OCI-LY3 (cell line): ENCODE data around the gene KRTAP13-2.

Experiments used
- CTCF ChIP-seq: fragments of 200-600, 300-600 bp; sonication (generic); IDR thresholded peaks from 2 replicates; pipeline ENCODE4 v1.5.1; 2014; ENCODE audit warnings: antibody characterized with exemption, low read length, low read depth
- EZH2phosphoT487 ChIP-seq: fragments of 200-600 bp; shearing (Covaris generic); IDR thresholded peaks from 2 replicates; pipeline ENCODE4 v1.6.1; 2018; ENCODE audit warnings: antibody characterized with exemption, mixed run types, low read depth

- no peak for TF ChIP-seq CTCF
- TF ChIP-seq EZH2phosphoT487, result no peak
Measured at GRCh38 chr21:30382201-30382600, 10.1 kb upstream of the KRTAP13-2 start.
